ENCODE data around the gene SHISAL1.

- TF ChIP-seq TAF1 (IDR thresholded peaks at IDR 0.05; ENCODE audit: borderline replicate concordance, low read depth, low read length) (no peak), POLR2A (IDR thresholded peaks at IDR 0.05; ENCODE audit: low read depth, low read length) (no peak)
Observed at GRCh38 chr22:44199164-44199563, 113.6 kb downstream of the SHISAL1 start.
